Measurements from ENCODE around the gene PUM2.

PUM2 gene

GRCh38 chr2:20362701-20363435 lies 12.2 kb upstream of the PUM2 start:
- Histone ChIP-seq H3K36me3 (ENCODE audit: control insufficient read depth in 4 of 4, insufficient read depth in 4 of 4, low read length in 3 of 4) (peaks cover 0 to 2% (median 0%) of the 10 kb centered on the region in 4 experiments), H3K9me3 (ENCODE audit: control extremely low read depth in 1 of 5, control insufficient read depth in 4 of 5, insufficient read depth in 2 of 5, low read depth in 1 of 5, low read length in 4 of 5) (peaks cover 0 to 3% (median 1%) of the 10 kb centered on the region in 5 experiments), H3K27ac (ENCODE audit: insufficient read depth in 1 of 2, low read depth in 1 of 2, low read length in 2 of 2, poor library complexity in 1 of 2, severe bottlenecking in 2 of 2) (no peak overlapping the region), H3K4me3 (ENCODE audit: control insufficient read depth in 1 of 7, extremely low read depth in 1 of 7, insufficient read depth in 4 of 7, low read depth in 2 of 7, low read length in 6 of 7) (no peak overlapping the region), H3K27me3 (replicated peaks in 2 of 5; ENCODE audit: control insufficient read depth in 4 of 5, insufficient read depth in 5 of 5, low read length in 4 of 5) (no peaks in the 10 kb centered on the region), H3K4me1 (ENCODE audit: control extremely low read depth in 1 of 4, control insufficient read depth in 4 of 4, insufficient read depth in 4 of 4, low read length in 3 of 4) (peaks cover 0 to under 1% (median 0%) of the 10 kb centered on the region in 4 experiments)
- 100% methylated on average over 2 of the region's 5 CpGs for WGBS (ENCODE audit: insufficient coverage)
- no peak for DNase-seq
- ChIA-PET CTCF (no interaction called here), POLR2A (no interaction called here)

DNA sequence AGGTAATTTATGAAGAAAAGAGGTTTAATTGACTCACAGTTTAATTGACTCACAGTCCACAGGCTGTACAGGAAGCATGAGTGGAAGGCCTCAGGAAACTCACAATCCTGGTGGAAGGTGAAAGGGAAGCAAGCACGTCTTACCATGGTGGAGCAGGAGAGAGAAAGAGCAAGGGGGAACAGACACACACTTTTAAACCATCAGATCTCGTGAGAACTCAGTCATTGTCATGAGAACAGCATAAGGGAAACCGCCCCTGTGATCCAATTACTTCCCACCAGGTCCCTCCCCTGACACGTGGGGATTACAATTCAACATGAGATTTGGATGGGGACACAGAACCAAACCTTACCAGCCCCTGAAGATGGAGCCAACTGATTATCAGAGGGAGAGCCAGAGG lies 11.2 kb upstream of the PUM2 start:
- ChIA-PET CTCF (no interaction called here), POLR2A (no interaction called here)
- H3K9me3 ChIP-seq (ENCODE audit: control extremely low read depth in 1 of 5, control insufficient read depth in 4 of 5, insufficient read depth in 2 of 5, low read depth in 1 of 5, low read length in 4 of 5), result no peaks in the 10 kb centered on the region
- DNase-seq, result peak in 2 of 3 donors; percentile 26 to 53
- peaks cover 0 to 2% (median 0%) of the 10 kb centered on the region in 4 experiments for H3K36me3 ChIP-seq (ENCODE audit: control insufficient read depth in 4 of 4, insufficient read depth in 4 of 4, low read length in 3 of 4)
- H3K4me3 ChIP-seq (ENCODE audit: control insufficient read depth in 1 of 7, extremely low read depth in 1 of 7, insufficient read depth in 4 of 7, low read depth in 2 of 7, low read length in 6 of 7), result no peak overlapping the region
- peaks cover 0 to 3% (median 0%) of the 10 kb centered on the region in 4 experiments for H3K4me1 ChIP-seq (ENCODE audit: control extremely low read depth in 1 of 4, control insufficient read depth in 4 of 4, insufficient read depth in 4 of 4, low read length in 3 of 4)
- WGBS (ENCODE audit: insufficient coverage), result 64% methylated on average over 3 of the region's 4 CpGs
- no peak overlapping the region for H3K27ac ChIP-seq (ENCODE audit: insufficient read depth in 1 of 2, low read depth in 1 of 2, low read length in 2 of 2, poor library complexity in 1 of 2, severe bottlenecking in 2 of 2)
- H3K27me3 ChIP-seq (replicated peaks in 2 of 5; ENCODE audit: control insufficient read depth in 4 of 5, insufficient read depth in 5 of 5, low read length in 4 of 5), result no peaks in the 10 kb centered on the region

DNA sequence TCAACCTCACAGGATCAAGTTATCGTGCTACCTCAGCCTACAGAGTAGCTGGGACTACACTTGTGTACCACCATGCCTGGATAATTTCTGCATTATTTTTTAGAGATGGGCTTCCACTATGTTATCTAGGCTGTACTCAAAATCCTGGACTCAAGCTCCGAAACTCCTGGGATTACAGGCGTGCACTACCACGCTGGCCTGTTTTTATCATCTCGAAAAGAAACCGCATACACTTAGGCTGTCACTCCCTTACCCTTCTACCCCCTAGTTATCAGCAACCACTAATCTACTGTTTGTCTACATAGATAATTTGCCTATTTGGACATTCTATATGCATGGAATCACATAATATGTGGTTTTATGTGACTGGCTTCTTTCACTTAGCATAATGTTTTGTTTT lies 8.5 kb upstream of the PUM2 start:
- WGBS (ENCODE audit: insufficient coverage), result 97% methylated on average over 5 of the region's 6 CpGs
- Histone ChIP-seq H3K36me3 (ENCODE audit: control insufficient read depth in 4 of 4, insufficient read depth in 4 of 4, low read length in 3 of 4) (peaks cover 0 to 2% (median 0%) of the 10 kb centered on the region in 4 experiments), H3K9me3 (ENCODE audit: control extremely low read depth in 1 of 5, control insufficient read depth in 4 of 5, insufficient read depth in 2 of 5, low read depth in 1 of 5, low read length in 4 of 5) (no peaks in the 10 kb centered on the region), H3K4me1 (ENCODE audit: control extremely low read depth in 1 of 4, control insufficient read depth in 4 of 4, insufficient read depth in 4 of 4, low read length in 3 of 4) (peaks cover 0 to 7% (median 0%) of the 10 kb centered on the region in 4 experiments), H3K27ac (ENCODE audit: insufficient read depth in 1 of 2, low read depth in 1 of 2, low read length in 2 of 2, poor library complexity in 1 of 2, severe bottlenecking in 2 of 2) (no peak overlapping the region), H3K27me3 (replicated peaks in 2 of 5; ENCODE audit: control insufficient read depth in 4 of 5, insufficient read depth in 5 of 5, low read length in 4 of 5) (no peaks in the 10 kb centered on the region), H3K4me3 (ENCODE audit: control insufficient read depth in 1 of 7, extremely low read depth in 1 of 7, insufficient read depth in 4 of 7, low read depth in 2 of 7, low read length in 6 of 7) (no peak overlapping the region)
- ChIA-PET CTCF (interaction anchor here (0.8 to 1.1 kb wide), 2 partner anchors 32 to 291 kb away, joined by 3 read pairs; no protein-coding TSS in a partner anchor), POLR2A (no interaction called here)
- no peak for DNase-seq

DNA sequence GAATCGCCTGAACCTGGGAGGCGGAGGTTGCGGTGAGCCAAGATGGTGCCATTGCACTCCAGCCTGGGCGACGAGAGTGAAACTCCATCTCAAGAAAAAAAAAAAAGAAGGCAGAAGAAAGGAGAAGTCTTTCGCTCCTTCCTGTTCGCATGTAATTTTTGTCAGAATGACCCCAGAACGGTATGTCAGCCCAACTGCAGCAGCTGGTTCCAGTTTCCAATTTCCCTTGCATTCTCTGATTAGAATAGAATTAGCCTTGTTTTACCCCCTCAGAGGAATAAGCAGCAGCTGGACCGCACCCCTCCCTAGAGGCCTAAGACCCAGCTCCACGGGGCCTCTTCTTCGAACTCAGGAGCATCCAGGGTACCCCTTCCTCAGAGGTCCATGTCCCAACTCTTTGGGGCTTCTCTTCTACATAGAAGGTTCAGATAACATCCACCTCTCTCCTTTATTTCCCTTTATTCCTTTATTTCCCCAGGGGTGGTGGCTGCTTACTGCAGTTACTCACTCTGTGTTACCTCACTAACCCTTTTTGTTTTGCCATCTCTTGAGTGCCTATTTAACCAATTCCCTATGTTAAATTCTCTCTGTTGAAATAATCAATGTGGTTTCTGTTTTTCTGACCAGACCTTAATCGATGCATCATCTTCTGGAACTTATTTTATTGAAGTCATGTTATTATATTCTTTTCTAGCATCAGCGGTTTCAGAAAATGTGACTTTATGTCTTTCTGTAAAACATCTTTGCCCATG lies 7.2 kb upstream of the PUM2 start:
- Histone ChIP-seq H3K4me3 (ENCODE audit: control insufficient read depth in 1 of 7, extremely low read depth in 1 of 7, insufficient read depth in 4 of 7, low read depth in 2 of 7, low read length in 6 of 7) (no peak overlapping the region), H3K27ac (ENCODE audit: insufficient read depth in 1 of 2, low read depth in 1 of 2, low read length in 2 of 2, poor library complexity in 1 of 2, severe bottlenecking in 2 of 2) (no peak overlapping the region), H3K36me3 (ENCODE audit: control insufficient read depth in 4 of 4, insufficient read depth in 4 of 4, low read length in 3 of 4) (peaks cover 0 to 2% (median 0%) of the 10 kb centered on the region in 4 experiments), H3K9me3 (ENCODE audit: control extremely low read depth in 1 of 5, control insufficient read depth in 4 of 5, insufficient read depth in 2 of 5, low read depth in 1 of 5, low read length in 4 of 5) (no peaks in the 10 kb centered on the region), H3K4me1 (ENCODE audit: control extremely low read depth in 1 of 4, control insufficient read depth in 4 of 4, insufficient read depth in 4 of 4, low read length in 3 of 4) (peaks cover 0 to 7% (median 0%) of the 10 kb centered on the region in 4 experiments), H3K27me3 (replicated peaks in 2 of 5; ENCODE audit: control insufficient read depth in 4 of 5, insufficient read depth in 5 of 5, low read length in 4 of 5) (no peaks in the 10 kb centered on the region)
- ChIA-PET CTCF (interaction anchor here (0.7 kb wide), 1 partner anchor 11 kb away, joined by 3 read pairs; no protein-coding TSS in a partner anchor), POLR2A (no interaction called here)
- no peak for DNase-seq
- 96% methylated on average over 6 of the region's 13 CpGs for WGBS (ENCODE audit: insufficient coverage)

DNA sequence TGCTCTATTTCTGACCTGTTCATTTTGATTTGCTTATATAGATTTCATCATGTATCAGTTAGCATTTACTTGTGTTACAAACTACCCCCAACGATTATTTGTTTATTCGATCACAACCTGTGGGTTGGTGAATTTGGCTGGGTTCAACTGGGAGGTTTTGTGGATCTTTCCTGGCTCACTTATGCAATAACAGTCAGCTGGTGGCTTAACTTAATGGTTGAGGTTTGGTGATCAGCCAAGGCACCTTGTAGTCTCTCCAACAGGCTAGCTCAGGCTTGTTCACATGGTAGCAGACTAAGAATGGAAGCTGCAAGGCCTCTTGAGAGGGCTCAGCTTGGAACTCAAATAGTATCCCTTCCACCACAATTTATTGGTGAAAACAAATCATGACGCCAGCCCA lies 5.4 kb upstream of the PUM2 start:
- no peaks in the 10 kb centered on the region for H3K27me3 ChIP-seq (replicated peaks in 2 of 5; ENCODE audit: control insufficient read depth in 4 of 5, insufficient read depth in 5 of 5, low read length in 4 of 5)
- no peaks in the 10 kb centered on the region for H3K9me3 ChIP-seq (ENCODE audit: control extremely low read depth in 1 of 5, control insufficient read depth in 4 of 5, insufficient read depth in 2 of 5, low read depth in 1 of 5, low read length in 4 of 5)
- no peak for DNase-seq
- H3K36me3 ChIP-seq (ENCODE audit: control insufficient read depth in 4 of 4, insufficient read depth in 4 of 4, low read length in 3 of 4), result peaks cover 0 to 2% (median 0%) of the 10 kb centered on the region in 4 experiments
- no CpG with 5 or more reads among the region's 3 CpGs for WGBS (ENCODE audit: insufficient coverage)
- H3K4me1 ChIP-seq (ENCODE audit: control extremely low read depth in 1 of 4, control insufficient read depth in 4 of 4, insufficient read depth in 4 of 4, low read length in 3 of 4), result peaks cover 6 to 24% (median 15%) of the 10 kb centered on the region in 4 experiments
- CTCF ChIA-PET, result interaction anchor here (1.0 kb wide), 1 partner anchor 29 kb away, joined by 3 read pairs; no protein-coding TSS in a partner anchor
- no peak overlapping the region for H3K27ac ChIP-seq (ENCODE audit: insufficient read depth in 1 of 2, low read depth in 1 of 2, low read length in 2 of 2, poor library complexity in 1 of 2, severe bottlenecking in 2 of 2)
- H3K4me3 ChIP-seq (ENCODE audit: control insufficient read depth in 1 of 7, extremely low read depth in 1 of 7, insufficient read depth in 4 of 7, low read depth in 2 of 7, low read length in 6 of 7), result no peak overlapping the region
- POLR2A ChIA-PET, result no interaction called here

- POLR2A ChIA-PET, result no interaction called here
- H3K9me3 ChIP-seq (ENCODE audit: control extremely low read depth in 1 of 5, control insufficient read depth in 4 of 5, insufficient read depth in 2 of 5, low read depth in 1 of 5, low read length in 4 of 5), result no peaks in the 10 kb centered on the region
- no peak overlapping the region for H3K27ac ChIP-seq (ENCODE audit: insufficient read depth in 1 of 2, low read depth in 1 of 2, low read length in 2 of 2, poor library complexity in 1 of 2, severe bottlenecking in 2 of 2)
- CTCF ChIA-PET, result interaction anchor here (1.0 kb wide), 1 partner anchor 288 kb away, joined by 3 read pairs; no protein-coding TSS in a partner anchor
- WGBS (ENCODE audit: insufficient coverage), result no CpG with 5 or more reads among the region's 2 CpGs
- no peak for DNase-seq
- no peak overlapping the region for H3K4me3 ChIP-seq (ENCODE audit: control insufficient read depth in 1 of 7, extremely low read depth in 1 of 7, insufficient read depth in 4 of 7, low read depth in 2 of 7, low read length in 6 of 7)
- no peaks in the 10 kb centered on the region for H3K27me3 ChIP-seq (replicated peaks in 2 of 5; ENCODE audit: control insufficient read depth in 4 of 5, insufficient read depth in 5 of 5, low read length in 4 of 5)
- peaks cover 6 to 24% (median 16%) of the 10 kb centered on the region in 4 experiments for H3K4me1 ChIP-seq (ENCODE audit: control extremely low read depth in 1 of 4, control insufficient read depth in 4 of 4, insufficient read depth in 4 of 4, low read length in 3 of 4)
- H3K36me3 ChIP-seq (ENCODE audit: control insufficient read depth in 4 of 4, insufficient read depth in 4 of 4, low read length in 3 of 4), result peaks cover 0 to 2% (median 0%) of the 10 kb centered on the region in 4 experiments
Measured at GRCh38 chr2:20355131-20355530, 4.5 kb upstream of the PUM2 start.
